NCI-H1436 (cell line): ENCODE data around the gene GAS6.
"Not testable (repeated sequence)": the region's sequence is repeated elsewhere in the genome, so short reads cannot be mapped to it uniquely, and the experiment has no call there.

Experiments
- DNase-seq: peaks from one replicate; lab custom pipeline; 2025; lab: John Stamatoyannopoulos, UW

GAS6 gene

GRCh38 chr13:113863524-113864272 is at the start of gene GAS6:
TSS of gene GAS6 (minus strand) at chr13:113864076. CDS start at chr13:113863920, 156 bp downstream.
- peak; percentile 2 for DNase-seq

- not testable (repeated sequence) for DNase-seq
Measured at GRCh38 chr13:113913408-113913807, 49.5 kb upstream of the GAS6 start.

GRCh38 chr13:113912596-113912995 is 48.7 kb upstream of the GAS6 start:
- DNase-seq: no peak

GRCh38 chr13:113907635-113908617 is 44.0 kb upstream of the GAS6 start:
- no peak for DNase-seq

GRCh38 chr13:113906571-113906970 is 42.7 kb upstream of the GAS6 start:
- DNase-seq: no peak

- no peak for DNase-seq
Measured at GRCh38 chr13:113905942-113906341, 42.1 kb upstream of the GAS6 start.

- no peak for DNase-seq
Measured at GRCh38 chr13:113905018-113905417, 41.1 kb upstream of the GAS6 start.

GRCh38 chr13:113904411-113904810 is 40.5 kb upstream of the GAS6 start:
- DNase-seq: no peak

GRCh38 chr13:113903912-113904311 is 40.0 kb upstream of the GAS6 start:
- DNase-seq: no peak

- DNase-seq: no peak
Measured at GRCh38 chr13:113902986-113903775, 39.3 kb upstream of the GAS6 start.

GRCh38 chr13:113902481-113902880 is 38.6 kb upstream of the GAS6 start:
- DNase-seq: no peak

GRCh38 chr13:113901642-113902041 is 37.8 kb upstream of the GAS6 start:
- DNase-seq: no peak

- DNase-seq: no peak
Measured at GRCh38 chr13:113901231-113901630, 37.4 kb upstream of the GAS6 start.

GRCh38 chr13:113900646-113901045 is 36.8 kb upstream of the GAS6 start:
- DNase-seq: no peak

GRCh38 chr13:113898391-113898790 is 34.5 kb upstream of the GAS6 start:
- no peak for DNase-seq

GRCh38 chr13:113897966-113898365 is 34.1 kb upstream of the GAS6 start:
- DNase-seq: no peak

GRCh38 chr13:113897161-113897560 is 33.3 kb upstream of the GAS6 start:
- no peak for DNase-seq

- DNase-seq: no peak
Measured at GRCh38 chr13:113895436-113895835, 31.6 kb upstream of the GAS6 start.

- DNase-seq: no peak
Measured at GRCh38 chr13:113890774-113891480, 27.1 kb upstream of the GAS6 start.

- DNase-seq: no peak
Measured at GRCh38 chr13:113889467-113889866, 25.6 kb upstream of the GAS6 start.

GRCh38 chr13:113888701-113889330 is 24.9 kb upstream of the GAS6 start:
- no peak for DNase-seq
